ENCODE data around the gene EML4.
A peak's percentile ranks its signal among the peaks of the same experiment; 100 is the strongest.
"Not testable (repeated sequence)": the region's sequence is repeated elsewhere in the genome, so short reads cannot be mapped to it uniquely, and the experiment has no call there.

The EML4 gene

DNA sequence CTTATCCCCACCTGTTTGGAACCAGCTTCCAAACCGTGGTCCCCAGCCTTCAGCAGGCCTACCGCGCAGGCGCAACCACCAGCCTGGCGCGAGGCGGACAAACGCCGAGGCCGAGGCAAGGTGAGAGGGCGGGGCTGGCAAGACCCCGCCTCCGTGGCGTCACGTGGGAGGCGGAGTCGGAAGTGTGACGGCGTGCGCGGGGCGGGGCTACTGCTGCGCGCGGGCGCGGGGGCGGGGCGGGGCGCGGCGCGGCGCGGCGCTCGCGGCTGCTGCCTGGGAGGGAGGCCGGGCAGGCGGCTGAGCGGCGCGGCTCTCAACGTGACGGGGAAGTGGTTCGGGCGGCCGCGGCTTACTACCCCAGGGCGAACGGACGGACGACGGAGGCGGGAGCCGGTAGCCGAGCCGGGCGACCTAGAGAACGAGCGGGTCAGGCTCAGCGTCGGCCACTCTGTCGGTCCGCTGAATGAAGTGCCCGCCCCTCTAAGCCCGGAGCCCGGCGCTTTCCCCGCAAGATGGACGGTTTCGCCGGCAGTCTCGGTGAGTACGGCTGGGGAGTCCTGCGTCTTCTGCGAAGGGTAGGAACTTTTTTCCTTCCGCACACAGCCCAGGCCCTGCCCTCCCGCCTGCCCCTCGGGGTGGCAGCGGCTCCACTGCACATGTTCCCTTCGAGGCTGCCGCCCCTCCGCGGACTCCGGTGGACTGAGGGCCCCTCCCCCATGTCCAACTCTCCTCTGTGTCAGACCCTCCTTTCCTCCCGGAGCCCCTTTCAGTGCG lies at the start of gene EML4:
EML4 (plus strand) TSS at position 254 of the 774 bp plus-strand sequence; CDS start at position 513, 259 bp downstream.
- peak; percentile 76 for DNase-seq (ENCODE audit: low read depth)

DNA sequence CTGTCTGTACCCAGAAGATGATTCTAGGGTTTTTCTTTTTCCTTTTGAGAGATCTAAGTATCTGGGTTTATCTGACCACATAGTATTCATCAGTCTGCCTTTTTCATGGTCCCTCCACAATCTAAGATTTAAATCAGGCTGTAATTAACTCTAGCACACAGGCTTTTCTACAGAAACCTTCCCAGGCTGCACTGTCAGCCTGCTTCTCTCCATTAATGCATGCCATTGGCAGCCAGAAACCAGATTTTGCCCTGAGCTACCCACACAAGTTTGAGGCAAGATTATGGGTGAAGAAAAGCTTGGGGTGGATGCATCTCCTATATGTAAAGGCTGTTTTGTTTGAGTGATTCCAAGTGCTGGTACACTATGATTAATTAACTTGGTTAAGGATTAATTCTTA lies 45.7 kb upstream of the EML4 start:
- DNase-seq (ENCODE audit: low read depth) = no peak

DNA sequence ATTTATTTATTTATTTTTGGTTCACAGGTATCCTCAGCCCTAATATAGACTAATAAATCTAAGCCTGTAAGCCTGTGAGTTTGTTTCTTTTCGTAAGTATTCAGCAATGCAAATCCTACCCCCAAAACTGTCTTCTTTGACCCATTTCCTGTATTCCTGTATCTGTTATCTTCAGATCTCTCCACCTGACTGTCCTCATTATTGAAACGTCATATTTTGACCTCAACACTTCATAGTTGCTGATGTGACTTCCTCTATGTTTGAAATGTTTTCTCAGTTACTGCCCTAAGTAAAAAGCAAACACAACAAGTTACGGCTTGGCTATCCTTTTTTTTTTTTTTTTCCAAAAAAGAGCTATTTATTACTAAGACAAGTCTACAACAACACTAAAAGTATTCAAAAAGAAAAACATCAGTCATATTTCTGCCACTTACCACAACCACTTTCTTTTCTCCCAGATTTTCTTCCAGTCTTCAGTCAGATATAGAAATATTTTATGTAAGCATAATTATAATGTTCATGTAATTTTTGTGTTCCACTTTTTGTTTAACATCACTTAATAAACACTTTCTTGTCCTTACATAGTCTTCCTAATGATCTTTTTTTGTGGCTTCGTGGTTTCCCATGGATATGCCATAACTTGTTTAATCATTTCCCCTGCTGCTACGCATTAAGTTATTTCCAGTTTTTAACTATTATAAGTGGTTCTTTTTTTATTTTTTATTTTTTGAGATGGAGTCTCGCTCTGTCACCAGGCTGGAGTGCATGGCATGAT lies 45.0 kb upstream of the EML4 start:
- no peak for DNase-seq (ENCODE audit: low read depth)

DNA sequence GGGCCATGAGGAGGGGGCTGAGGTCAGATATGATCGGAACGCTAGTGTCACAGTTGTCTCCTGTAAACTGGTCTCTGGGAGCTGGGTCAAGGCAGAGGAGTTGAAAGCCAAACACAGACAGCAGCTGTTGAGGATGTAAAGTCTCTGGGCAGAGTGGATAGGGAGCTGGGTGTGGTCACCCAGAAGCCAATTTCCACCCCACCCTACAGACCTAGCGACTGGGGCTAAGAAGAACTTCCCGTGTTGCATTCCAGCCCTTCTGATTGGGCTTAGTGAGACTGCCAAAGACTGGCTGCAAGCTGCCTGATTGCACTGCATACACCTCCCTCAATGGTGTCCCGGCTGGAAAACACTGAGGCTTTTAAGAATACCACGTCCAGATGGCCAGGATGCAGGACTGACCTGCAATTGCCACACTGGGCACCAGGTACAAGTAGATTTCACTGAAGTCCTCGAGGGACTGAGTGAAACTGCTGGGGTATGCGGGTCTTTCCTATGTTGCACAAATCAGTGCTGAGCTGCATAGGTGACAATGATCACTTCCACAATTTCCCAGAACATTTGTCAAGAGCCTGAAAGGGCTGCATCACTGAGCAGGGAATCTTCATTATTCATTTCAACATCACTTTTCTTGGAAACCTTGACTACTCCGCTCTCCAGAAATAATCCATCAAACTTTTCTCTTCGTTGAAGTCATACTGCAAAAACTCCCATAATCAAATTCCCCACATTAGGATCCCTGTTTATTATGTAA lies 43.1 kb upstream of the EML4 start:
- DNase-seq (ENCODE audit: low read depth) = no peak

DNA sequence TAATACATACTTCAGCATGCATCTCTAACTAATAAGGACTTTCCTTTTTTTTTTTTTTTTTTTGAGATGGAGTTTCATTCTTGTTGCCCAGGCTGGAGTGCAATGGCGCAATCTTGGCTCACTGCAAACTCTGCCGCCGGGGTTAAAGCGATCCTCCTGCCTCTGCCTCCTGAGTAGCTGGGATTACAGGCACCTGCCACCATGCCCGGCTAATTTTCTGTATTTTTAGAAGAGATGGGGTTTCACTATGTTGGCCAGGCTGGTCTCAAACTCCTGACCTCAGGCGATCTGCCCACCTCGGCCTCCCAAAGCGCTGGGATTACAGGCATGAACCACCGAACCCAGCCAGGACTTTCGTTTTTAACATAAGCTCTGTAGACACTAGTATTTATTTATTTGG lies 42.3 kb upstream of the EML4 start:
- DNase-seq (ENCODE audit: low read depth) = not testable (repeated sequence)

GRCh38 chr2:42127425-42128424 lies 41.4 kb upstream of the EML4 start:
- no peak for DNase-seq (ENCODE audit: low read depth)

GRCh38 chr2:42128721-42129486 lies 40.2 kb upstream of the EML4 start:
- no peak for DNase-seq (ENCODE audit: low read depth)

DNA sequence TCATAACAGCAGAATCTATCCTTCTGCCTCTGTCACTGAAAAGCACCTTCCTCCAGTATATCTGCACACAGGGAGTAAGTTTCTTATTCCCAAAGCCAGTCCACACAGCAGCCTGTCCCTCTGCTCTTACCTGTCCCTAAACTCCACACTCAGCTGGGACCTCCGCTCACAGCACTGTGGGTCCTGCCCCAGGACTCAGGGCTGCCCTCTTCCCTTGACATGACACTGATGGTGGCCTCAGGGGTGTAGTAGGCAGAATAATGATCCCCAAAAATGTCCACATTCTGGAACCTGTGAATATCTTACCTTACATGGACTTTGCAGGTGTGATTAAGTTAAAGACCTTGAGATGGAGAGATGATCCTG lies 39.7 kb upstream of the EML4 start:
- DNase-seq (ENCODE audit: low read depth) = no peak

- DNase-seq (ENCODE audit: low read depth) = no peak
These were observed 39.2 kb upstream of the EML4 start for GRCh38 chr2:42129947-42130346.

- not testable (repeated sequence) for DNase-seq (ENCODE audit: low read depth)
These were observed 38.3 kb upstream of the EML4 start for GRCh38 chr2:42130858-42131257.

GRCh38 chr2:42132191-42132965 lies 36.8 kb upstream of the EML4 start:
- DNase-seq (ENCODE audit: low read depth) = no peak

DNA sequence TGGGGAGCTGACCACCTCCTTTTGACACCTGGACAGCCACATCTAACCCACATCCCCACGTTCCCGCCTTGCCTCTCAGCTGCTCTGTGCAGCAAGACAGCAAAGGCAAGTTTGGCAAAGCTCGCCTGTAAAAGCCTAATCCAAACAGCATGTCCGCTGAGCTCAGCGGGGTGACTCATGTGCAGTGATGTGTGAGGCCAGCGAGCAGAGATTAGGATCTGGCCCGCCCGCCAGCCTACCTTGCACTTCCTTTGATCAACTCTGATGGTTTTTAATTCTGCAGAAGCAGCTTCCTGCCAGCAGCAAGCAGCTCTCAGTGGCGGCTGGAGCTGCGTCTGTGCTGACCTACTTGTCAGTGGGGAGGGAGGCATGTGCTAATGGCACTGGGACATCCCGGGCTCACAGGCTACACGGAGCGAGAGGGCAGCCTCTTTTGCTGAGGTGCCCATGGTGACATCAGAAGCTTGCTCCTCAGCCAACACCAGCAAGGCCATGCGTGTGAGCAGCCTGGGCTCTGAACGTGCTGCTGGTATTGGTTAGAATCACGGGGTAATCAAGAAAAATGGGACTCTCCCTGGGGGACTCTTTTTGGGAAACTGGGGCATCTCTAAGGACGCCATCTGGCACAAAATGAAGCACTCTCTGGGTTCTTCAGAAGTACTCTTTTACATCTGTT lies 36.0 kb upstream of the EML4 start:
- DNase-seq (ENCODE audit: low read depth) = peak; percentile 64

- no peak for DNase-seq (ENCODE audit: low read depth)
These were observed 35.4 kb upstream of the EML4 start for GRCh38 chr2:42133771-42134195.

DNA sequence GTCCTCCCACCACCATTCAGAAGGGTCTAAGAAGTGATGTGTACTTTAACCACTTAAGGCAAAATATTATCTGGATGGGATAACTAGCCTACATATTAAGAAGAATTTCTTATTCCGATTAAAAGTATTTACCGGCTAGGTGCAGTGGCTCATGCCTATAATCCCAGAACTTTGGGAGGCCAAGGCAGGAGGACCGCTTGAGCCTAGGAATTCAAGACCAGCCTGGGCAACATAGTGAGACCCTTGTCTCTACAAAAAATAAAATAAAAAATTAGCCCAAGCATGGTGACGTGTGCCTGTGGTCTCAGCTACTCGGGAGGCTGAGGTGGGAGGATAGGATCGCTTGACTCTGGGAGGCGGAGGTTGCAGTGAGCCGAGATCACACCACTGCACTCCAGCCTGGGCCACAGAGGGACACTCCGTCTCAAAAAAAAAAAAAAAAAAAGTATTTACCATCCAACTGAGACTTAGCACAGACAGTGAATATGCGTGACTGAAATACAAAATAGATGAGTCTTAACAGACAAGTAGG lies 34.7 kb upstream of the EML4 start:
- DNase-seq (ENCODE audit: low read depth) = not testable (repeated sequence)

- DNase-seq (ENCODE audit: low read depth) = no peak
These were observed 33.5 kb upstream of the EML4 start for GRCh38 chr2:42135381-42136312.

- DNase-seq (ENCODE audit: low read depth) = no peak
These were observed 32.4 kb upstream of the EML4 start for GRCh38 chr2:42136782-42137124.

DNA sequence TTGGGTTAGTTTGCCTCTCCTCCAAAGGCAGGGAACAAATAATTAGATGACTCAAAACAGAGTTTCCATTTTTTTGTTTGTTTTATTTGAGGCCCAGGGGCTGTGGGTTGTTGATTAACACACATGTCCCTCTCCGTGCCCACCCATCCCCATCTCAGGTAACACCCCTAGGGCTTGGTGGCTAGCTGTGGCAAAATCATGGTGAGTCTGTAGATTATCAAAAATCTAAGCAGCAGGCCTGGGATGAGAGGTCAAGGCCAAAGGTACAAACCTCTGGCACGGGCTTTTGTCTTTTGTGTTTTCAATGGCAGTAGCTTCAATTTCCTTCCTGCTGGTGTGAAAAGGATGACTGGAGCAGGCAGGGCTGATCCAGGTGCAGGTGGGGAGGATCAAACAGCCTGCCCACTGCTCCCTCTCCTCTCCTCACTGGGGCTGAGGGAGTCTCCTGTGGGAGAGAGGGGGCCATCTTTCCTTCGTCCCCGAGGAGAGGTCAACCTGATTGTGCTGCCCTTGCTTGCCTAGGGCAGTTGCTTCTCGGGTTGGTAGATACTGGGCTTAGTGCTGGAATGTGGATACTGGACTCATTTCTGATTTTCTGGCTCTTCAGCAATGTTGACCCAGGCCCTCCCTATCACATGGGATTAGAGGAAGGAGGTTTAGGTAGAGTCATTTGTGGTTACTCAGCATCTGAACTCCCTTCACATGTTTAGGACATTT lies 31.9 kb upstream of the EML4 start:
- no peak for DNase-seq (ENCODE audit: low read depth)

Measured in stimulated activated CD8-positive, alpha-beta memory T cell treated with anti-CD3 and anti-CD28 coated beads, Interleukin-7, amount 100 ng/mL, for 24 hours (primary cell).